ENCODE measurements around the gene B3GNT3.

Gene B3GNT3

DNA sequence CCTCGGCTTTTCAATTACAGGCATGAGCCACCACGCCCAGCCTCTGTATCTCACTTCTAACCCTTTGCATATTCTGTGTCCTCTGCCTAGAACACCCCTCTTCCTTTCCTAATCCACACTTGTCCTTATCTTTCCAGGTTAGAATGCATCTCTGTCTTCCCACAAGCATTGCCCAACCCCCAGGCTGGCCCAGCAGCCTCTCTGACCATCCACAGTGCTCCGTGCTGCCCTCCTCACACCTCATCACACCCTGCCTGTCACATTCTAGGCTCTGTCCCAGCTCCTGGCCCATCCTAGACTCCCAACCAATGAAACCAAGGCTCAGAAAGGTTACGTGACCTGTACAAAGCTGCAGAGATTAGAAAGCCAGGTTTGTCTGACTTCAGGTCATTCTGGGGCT, 41.6 kb downstream of the B3GNT3 start:
- no peak for DNase-seq

DNA sequence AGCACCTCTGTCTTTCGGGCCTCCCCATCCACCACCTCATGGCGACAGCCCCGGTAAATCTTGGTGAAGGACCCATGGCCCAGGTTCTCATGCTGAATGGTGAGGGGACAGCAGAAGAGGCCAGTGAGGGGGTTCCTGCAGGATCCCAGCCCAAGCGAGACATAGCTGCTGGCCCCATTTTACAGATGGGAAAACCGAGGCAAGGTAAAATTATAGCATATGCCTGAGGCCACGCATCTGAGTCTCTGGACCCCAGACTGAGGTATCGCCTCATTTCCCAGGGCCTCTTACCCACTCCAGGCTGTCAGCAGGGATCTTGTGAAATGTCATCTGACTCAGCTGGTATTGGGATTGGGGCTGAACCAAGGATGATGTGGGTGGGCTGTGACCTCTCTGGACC, 43.0 kb downstream of the B3GNT3 start:
- no peak for DNase-seq

DNA sequence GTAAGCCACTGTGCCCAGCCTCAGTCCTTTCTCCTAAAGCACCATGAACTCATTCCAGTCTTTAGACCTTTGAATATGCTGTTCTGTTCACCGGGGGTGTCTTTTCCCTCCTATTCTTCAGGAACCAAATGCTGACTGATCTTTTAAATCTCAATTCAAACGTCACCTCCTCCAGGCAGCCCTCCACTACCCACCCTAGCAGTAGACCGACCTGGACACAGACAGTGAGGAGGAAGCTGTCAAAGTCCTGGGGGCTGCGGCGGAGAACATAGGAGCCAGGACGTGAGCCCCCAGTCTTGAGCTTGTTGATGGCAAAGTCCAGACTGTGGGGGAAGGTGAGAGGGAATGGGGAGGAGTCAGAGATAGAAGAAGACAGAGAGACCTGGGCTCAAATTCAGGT, 45.1 kb downstream of the B3GNT3 start:
- DNase-seq, result no peak

DNA sequence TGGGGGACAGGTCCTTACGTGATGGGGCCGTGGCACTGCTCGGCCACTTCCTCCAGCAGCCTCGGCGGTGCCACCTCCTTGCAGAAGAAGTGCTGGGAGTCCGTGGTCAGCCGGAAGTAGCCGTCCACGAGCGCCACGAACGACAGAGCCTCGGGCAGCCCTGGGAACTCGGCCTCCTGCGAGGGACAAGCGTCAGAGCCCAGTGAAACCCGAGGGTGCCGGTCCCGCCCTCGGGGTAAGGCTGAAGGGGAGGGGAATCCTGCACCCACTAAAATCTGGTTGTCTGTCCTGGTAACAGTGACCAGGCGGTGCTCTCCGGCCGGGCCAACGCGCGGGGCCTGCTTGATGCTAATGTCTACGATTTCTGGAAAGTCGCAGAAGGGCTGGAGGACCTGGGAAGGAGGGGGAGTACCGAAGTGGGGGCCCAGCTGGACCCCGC, 46.5 kb downstream of the B3GNT3 start:
- no peak for DNase-seq

DNA sequence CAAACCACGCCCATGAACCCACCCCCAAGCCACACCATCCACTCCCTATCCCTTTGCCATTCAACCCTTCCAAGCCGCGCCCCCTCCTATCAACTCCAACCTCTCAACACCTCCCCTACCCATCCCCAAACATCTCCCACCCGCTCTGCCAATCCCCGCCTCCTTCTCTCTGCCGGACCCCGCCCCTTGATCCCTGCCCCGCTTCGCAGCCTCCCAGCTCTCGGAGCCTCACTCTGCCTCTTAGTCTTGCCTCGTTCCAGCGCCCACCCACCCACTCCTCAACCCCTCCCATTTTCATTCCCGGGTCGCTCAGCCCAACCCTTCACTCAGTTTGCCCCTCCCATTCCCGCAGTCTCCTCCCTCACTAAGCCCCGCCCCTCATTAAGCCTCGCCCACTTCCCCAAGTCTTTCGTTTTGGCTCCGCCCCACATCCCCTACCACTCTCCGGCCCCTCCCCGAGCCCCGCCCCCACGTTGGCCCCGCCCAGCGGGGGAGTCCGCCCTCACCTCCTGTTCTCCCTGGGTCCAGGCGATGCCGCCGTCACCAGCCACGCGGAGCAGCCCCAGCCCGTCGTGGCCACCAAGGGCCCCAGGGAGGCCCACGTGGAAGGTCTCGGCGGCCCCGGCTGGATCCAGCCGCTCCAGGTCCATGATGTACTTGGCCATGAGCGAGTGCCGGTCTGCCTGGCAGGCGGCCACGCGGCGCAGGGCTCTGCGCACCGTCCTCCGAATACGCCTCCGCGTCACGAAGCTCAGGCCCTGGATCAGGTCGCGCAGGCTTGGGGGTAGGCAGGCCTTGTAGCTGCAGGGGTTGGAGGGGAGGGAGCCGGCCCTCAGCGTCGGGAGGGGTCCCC, 47.1 kb downstream of the B3GNT3 start:
- no peak for DNase-seq

DNA sequence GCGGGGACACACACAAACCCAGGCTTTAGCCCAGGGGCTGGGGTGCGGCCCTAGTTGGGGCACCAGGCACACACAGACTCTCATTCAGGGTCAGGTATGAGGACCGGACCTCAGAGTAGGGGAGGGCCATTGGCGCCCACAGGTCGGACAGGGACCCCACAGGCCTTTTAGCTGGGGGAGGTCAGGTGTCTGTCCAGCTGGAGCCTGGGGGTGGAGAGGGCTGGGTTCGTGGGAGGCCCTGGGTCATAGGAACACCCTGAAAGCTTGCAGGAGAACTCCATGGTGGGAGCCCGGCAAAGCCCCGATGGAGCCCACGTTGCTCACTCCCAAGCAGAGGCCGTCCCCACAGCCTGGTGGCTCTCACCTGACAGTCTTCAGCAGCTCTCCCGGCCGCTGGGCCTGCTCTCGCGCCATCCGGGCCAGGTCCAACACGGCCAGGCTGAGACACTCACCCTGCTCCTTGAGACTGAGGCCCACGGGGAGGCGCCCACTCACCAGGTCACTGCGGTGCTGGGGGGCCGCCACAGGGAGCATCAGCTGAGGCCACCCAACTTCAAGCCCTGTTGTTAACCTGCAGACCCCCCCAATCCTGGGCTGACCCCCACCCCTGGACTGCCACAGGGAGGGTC, 47.8 kb downstream of the B3GNT3 start:
- DNase-seq, result no peak

DNA sequence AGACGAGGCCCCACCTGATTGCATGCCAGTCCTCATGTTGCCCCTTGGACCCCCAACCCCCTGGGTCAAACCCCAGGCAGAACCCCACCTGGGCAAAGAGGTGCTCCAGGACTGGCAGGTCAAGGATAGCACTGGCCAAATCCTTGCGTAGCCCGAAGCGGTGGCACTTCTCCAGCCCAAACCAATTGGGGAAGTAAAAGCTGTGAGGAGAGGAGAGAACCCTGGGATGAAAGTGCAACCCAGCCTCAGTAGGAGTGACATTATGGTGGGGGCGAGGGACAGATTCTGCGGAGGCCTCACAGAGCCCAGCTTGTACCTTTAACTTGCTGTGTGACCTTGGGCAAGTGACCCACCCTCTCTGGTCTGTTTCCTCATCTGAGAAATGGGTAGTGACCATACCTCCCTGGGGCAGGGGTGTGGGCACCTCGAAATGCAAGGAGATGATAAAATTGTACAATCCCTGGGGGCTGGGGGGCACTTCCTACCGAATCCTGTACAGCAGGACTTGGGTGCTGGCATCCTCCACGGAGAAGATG, 48.4 kb downstream of the B3GNT3 start:
- no peak for DNase-seq

DNA sequence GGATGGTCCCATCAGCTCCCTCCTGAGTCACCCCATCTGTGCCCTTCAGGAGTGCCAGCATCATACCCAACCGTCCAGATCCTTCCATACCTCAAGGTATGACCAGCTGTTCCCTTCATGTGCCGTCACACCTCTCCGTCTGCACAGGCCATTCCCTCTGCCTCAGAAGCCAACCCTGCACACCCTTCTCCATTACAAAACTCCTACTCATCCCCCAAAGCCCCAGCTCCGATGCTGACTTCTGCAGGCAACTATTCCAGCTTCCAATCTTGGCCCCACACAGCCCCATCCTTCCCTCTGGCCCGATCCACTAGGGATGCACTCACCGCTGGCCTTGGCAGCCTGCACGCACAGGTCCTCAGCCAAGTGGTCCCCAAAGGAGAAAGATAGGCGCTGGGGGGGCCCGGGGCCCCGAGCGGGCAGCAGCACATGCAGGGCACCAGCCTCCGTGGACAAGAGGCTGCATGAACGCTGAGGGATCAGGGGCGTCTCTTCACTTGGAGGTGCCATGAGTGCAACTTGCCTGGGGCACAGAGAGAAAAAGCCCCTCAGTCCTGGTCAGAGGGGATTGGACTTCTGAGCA, 49.1 kb downstream of the B3GNT3 start:
- no peak for DNase-seq

DNA sequence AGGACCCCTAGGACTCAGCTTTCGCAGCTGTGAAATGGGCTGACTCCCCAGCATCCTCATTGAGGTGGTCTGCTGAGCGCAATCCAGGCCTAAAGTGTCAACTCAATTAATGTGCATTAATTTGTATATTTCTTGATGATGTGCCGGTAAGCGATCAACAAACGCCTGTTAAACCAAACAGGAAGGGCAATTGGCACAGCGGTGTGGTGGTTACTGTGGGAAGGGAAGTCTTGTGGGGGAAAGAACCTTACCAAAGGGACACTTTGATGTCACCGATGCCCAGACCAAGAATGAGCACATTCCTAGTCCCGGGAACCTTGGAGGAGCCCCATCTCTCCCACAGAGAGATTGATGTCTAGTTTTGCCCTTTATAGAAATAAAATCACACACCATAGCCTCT, 51.2 kb downstream of the B3GNT3 start:
- no peak for DNase-seq

DNA sequence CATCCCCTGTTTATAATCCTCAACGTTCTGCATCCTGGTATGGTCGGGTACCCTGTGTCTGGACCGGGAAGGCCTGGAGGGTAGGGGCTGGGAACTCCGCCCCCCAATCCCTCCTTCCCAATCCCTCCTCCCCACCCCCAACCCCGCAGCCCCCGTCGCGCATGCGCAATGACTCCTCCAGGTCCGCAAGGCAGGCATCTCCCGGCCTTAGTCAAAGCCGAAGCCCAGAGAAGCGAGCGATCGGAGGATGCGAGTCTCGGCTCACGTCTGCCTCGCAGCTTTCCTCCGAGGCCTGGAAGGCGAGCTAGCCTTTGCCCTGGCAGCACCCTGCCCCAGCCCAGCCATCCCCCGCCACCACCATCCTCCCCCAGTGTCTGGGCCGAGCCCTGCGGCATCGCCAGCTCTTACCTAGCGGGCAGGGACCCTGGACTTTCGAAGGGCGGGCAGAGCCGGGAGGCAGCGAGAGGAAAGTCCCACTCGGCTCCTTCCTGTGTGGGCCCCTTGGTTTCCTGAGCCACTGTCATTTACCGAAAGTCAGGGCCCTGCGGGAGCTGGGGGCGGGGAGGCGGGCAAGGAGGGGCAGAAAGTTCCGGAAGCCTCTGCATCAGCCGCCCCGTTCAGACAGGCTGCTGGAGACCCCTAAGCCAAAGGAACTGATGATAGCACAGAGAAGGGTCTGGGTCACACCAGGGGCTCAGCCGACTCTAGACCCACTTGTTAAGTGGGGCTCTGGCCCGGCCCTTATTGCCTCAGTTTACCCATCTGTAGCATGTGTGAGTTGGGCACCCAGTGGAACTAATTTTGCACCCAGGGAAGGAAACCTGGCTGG, 52.8 kb downstream of the B3GNT3 start, which contains the start of gene JAK3:
Gene JAK3, minus strand, starts transcription at position 445 of the 829 bp plus-strand sequence. CDS start 3,565 bp downstream, outside the sequence.
- peak; percentile 61 for DNase-seq

DNA sequence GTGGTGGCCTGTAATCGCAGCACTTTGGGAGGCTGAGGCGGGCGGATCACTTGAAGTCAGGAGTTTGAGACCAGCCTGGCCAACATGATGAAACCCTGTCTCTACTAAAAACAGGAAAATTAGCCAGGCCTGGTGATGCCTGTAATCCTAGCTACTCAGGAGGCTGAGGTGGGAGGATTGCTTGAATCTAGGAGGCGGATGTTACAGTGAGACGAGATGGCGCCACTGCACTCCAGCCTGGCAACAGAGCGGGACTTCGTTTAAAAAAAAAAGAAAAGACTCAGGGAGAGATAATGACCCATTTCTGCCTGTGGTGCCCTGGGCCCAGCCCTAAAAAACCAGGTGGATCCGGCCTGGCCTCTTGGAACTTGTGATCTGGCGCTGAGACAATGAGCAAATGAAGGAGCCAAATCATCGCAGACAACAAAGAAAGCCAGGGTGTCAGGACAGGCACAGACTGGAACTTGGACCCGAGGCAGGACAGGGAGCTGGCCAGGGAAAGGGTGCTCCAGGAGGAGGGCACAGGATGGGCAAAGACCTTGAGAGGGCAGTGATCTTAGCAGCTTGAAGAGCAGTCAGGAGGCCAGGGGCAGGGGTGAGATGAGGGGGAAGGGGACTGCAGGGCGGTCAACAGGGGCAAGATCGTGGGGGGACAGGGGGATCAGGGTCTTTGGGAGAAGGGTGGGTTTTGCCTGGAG, 53.8 kb downstream of the B3GNT3 start:
- DNase-seq, result no peak

DNA sequence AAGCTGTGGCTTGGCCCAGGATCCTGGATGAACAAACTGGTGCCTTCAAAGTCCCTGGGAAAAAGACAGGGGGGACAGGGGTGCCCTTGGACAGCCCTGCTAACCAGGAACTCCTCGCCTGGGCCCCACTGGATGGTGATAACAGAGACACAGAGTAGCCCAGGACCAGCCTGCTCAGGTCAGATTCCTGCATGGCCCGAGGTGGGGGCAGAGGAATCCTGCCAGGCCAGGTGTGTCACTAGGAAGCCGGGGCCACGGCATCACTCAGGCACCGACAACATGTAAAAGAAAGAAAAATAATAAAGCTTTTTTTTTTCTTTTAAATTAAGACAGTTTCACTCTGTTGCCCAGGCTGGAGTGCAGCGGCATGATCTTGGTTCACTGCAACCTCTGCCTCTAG, 59.1 kb downstream of the B3GNT3 start:
- no peak for DNase-seq

DNA sequence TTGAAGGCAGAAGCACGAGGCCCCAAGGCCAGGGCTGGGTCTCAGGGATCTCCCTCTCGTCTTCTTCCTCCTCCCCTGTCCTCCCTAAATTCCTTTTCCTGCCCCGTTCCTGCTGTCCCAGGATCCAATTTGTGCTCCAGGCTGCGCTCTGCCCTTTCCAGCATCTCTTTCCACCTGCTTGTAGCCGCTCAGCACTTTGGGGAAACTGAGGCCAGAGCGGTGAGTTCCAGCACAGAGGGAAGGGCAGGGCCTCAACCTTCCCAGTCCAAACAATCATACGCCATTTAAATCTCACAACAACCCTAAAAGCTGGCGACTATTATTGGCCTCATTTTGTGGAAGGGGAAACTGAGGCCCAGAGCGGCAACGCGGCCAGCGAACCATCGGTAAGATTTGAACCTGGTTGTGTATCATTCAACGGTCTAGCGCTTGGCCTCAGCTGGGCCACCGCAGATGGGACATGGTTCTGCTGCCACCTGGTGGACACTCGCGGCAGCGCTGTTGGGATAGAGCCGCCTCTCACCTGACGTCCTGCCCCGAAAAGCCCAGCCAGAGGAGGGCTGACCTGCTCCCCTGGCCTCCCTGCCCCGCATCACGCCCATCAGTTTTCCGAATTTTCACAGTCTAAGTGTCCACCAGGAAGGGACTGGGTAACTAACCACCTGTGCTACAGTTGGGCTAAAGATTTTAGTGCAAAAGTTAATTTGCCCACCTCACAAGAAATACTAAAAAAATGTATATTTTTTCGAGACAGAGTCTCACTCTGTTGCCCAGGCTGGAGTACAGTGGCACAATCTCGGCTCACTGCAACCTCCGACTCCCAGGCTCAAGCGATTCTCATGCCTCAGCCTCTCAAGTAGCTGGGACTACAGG, 60.6 kb downstream of the B3GNT3 start:
- peak; percentile 81 for DNase-seq

DNA sequence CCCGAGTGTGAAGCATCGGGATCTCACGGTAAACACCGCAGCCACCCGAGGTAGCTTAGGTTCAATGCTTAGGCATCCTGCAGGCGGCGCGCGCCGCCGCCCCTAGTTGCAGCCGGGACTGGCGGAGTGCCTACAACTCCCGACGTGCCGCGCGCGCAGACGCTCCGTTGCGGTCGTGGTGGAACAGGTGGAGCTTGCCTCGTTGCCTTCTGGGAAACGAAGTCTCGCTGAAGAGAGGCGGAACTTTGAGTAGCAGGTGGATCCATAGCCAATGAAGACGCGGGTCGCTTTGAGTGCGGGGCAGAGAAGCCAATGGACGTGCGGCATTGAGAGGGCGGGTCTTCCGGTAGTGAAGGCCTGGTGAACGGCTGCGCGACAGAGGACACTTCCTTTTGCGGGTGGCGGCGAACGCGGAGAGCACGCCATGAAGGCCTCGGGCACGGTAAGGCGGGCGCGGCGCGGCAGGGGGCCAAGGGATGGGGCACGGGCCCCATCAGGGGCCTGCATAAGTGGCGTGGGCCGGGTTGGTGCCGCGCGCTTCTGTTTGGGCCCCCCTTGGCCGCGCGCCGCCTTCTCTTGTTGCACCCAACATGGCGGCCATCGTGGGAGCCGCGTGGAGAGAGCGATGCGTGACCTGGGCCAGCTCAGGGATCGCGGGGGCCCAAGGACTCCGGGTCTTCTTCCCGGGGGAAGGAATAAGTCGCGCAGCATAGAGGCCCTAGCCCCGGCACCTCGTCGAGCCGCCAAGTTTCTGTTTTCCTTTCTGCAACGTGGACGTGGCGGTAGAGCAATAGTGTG, 64.8 kb downstream of the B3GNT3 start, which contains the start of gene RPL18A:
Gene RPL18A, plus strand, starts transcription at position 378 of the 798 bp plus-strand sequence. Its CDS starts 47 bp downstream, at position 425.
- peak; percentile 96 for DNase-seq

DNA sequence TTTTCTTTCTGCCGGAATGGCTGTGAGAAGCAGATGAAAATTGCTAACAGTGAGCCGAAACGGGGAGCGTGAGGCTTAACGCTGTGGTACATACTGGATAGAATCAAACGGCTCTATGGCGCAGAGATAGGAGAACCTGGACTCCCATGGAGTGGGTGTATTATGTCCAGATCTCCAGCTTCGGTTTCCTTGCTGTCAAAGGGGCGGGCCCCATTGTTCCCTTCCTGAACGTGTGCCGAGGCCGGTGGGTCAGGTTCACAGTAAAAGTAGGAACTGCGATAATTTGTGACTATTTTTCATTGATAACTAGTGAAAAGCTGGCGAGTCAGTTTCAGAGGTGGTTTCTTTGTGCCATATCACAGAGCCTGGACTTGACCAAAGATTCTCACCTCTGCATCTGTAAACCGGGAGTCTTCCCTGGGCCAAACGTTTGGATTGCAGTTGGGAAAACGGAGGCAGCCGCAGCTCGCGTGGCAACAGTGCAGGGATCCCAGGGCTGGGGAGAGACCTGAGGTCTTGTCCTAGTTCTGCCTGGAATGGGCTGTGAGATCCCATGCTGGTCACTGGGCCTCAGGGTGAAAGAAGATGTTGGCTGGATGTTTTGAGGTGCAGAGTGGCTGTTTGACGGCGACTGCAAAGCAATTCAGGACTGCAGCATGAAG, 65.5 kb downstream of the B3GNT3 start:
- DNase-seq, result no peak

DNA sequence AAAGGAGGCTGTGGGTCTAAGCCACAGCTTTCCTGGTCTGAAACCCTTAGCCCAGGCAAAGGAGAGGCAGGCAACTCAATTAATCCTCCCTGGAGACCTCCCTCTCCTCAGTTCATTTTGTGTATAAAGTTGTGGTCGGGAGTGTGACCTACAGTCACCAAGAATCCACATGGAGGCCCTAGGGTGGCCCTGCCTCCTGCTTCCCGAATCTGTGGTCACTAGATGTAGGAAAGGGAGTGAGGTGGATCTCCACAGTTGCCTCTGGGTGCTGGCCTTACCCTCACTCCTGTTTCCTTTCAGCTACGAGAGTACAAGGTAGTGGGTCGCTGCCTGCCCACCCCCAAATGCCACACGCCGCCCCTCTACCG, 66.0 kb downstream of the B3GNT3 start:
- DNase-seq, result no peak

DNA sequence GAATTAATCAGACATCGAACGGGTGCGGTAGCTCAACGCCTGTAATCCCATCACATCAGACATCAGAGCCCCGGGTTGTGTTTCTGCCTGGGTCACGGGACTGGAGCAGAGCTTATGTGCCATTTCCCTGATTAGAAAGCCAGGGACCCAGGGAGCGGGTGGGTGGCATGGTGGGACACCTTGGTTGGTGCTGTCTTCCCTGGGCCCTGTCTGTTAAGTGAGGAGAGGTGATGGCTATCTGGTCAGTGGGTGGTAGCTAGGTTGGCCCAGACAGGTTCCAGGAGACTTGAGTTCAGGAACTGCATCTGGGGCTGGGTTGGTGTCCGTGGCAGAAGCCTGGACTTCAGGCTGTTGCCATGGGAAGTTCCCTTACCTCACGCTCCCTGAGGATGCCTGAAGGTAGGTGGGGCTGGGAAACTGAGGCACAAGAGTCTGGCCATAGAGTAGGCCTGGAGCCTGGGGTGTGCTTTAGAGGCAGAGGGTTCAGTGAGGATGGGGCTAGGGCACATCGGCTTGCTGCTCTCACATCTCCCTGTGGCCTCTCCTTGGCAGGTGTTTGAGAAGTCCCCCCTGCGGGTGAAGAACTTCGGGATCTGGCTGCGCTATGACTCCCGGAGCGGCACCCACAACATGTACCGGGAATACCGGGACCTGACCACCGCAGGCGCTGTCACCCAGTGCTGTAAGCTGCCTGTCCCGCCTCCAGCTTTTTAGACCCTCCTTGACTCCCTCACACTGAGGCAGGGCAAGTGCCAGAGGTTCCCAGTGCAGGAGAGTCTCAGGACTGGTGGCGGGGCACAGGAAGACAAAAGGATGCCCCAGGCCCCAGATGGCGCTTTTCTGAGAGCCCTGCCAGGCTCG, 66.8 kb downstream of the B3GNT3 start:
- DNase-seq, result no peak

DNA sequence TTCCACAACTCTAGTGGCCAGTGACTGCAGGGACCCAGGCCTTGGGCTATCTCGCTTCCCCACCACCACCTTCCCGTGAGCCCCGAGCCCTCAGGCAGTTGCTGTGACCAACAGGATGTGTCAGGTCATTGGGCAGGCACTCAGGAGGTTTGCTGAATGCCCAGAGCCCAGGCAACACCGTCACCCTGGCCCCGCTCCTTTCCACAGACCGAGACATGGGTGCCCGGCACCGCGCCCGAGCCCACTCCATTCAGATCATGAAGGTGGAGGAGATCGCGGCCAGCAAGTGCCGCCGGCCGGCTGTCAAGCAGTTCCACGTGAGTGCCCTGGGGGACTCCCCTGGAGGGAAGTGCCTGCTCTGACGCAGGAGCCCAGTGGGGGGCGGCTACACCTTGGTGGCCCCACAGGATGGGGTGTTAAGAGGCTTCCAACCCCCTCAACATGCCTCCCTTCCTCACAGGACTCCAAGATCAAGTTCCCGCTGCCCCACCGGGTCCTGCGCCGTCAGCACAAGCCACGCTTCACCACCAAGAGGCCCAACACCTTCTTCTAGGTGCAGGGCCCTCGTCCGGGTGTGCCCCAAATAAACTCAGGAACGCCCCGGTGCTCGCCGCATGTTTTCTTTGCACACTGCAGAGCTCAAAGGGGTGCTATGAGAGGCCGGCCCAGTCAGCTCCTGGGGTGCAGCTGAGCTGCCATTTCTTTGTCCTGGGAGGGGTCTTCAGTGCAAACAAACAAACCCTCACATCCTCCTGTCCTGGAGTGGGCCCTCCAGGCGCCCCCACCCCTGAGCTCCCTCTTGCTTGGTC, 68.0 kb downstream of the B3GNT3 start:
- no peak for DNase-seq

Measured in KG1 (cell line).